Measurements from ENCODE around the gene KRTAP4-11. TPM values are rescaled to one million over a fixed set of nuclear protein-coding genes. Genes with fewer than 3 reads are reported as not detected.
"Not testable (repeated sequence)": the region's sequence is repeated elsewhere in the genome, so short reads cannot be mapped to it uniquely, and the experiment has no call there.

KRTAP4-11 gene
- not detected for total RNA-seq
- long read RNA-seq, result 0 reads

GRCh38 chr17:41117846-41118386 is at the start of gene KRTAP4-11:
KRTAP4-11 (minus strand) TSS chr17:41118373; CDS start chr17:41118315, 58 bp downstream.
- H3K4me3 ChIP-seq; intact Hi-C loops (cut with DNase I); DNase-seq; H3K4me1 ChIP-seq; H3K9me3 ChIP-seq; H3K27ac ChIP-seq; ATAC-seq; H3K27me3 ChIP-seq; H3K36me3 ChIP-seq: not testable (repeated sequence)
- 33% methylated on average over 4 of the region's 10 CpGs for WGBS (ENCODE audit: insufficient coverage, low coverage, low lambda C conversion rate, missing lambda C conversion rate)

- no peak for ATAC-seq
- Histone ChIP-seq H3K4me1 (no peaks in the 10 kb centered on the region), H3K27ac (no peak overlapping the region), H3K36me3 (no peaks in the 10 kb centered on the region), H3K9me3 (no peaks in the 10 kb centered on the region), H3K4me3 (no peak overlapping the region), H3K27me3 (no peaks in the 10 kb centered on the region)
- intact Hi-C loops (cut with DNase I), result no loop called here
- TF ChIP-seq CTCF (IDR thresholded peaks at IDR 0.05), result no peak
- no peak for TF ChIP-seq POLR2A (IDR thresholded peaks at IDR 0.05)
- WGBS (ENCODE audit: insufficient coverage, low coverage, low lambda C conversion rate, missing lambda C conversion rate), result 82% methylated on average over 4 of the region's 7 CpGs
- no peak for DNase-seq
These were observed 49.4 kb upstream of the KRTAP4-11 start for GRCh38 chr17:41167561-41167960.

- TF ChIP-seq POLR2A (IDR thresholded peaks at IDR 0.05) (no peak), CTCF (IDR thresholded peaks at IDR 0.05) (no peak)
- no peaks in the 10 kb centered on the region for H3K4me1 ChIP-seq
- ATAC-seq (no peak), DNase-seq (no peak)
- H3K4me3 ChIP-seq, result no peak overlapping the region
- H3K27me3 ChIP-seq, result no peaks in the 10 kb centered on the region
- no peaks in the 10 kb centered on the region for H3K9me3 ChIP-seq
- intact Hi-C loops (cut with DNase I), result no loop called here
- 53% methylated on average over 6 of the region's 7 CpGs for WGBS (ENCODE audit: insufficient coverage, low coverage, low lambda C conversion rate, missing lambda C conversion rate)
- no peaks in the 10 kb centered on the region for H3K36me3 ChIP-seq
- H3K27ac ChIP-seq, result no peak overlapping the region
These were observed 45.7 kb upstream of the KRTAP4-11 start for GRCh38 chr17:41163828-41164227.

GRCh38 chr17:41160648-41161047 is 42.5 kb upstream of the KRTAP4-11 start, which contains the start of gene KRTAP4-4:
KRTAP4-4 (minus strand) TSS chr17:41160748; CDS start chr17:41160691, 57 bp downstream.
- ATAC-seq (no peak), DNase-seq (no peak)
- no peak within 1 kb of the TSS for H3K27ac ChIP-seq
- no peaks in the 10 kb centered on the region for H3K9me3 ChIP-seq
- no peak within 1 kb of the TSS for H3K4me3 ChIP-seq
- H3K36me3 ChIP-seq, result no peaks in the 10 kb centered on the region
- TF ChIP-seq POLR2A (IDR thresholded peaks at IDR 0.05), result no peak
- no peak for TF ChIP-seq CTCF (IDR thresholded peaks at IDR 0.05)
- no peaks in the 10 kb centered on the region for H3K4me1 ChIP-seq
- H3K27me3 ChIP-seq, result no peaks in the 10 kb centered on the region
- WGBS (ENCODE audit: insufficient coverage, low coverage, low lambda C conversion rate, missing lambda C conversion rate), result no CpG with 5 or more reads among the region's 1 CpG
- intact Hi-C loops (cut with DNase I), result no loop called here

- H3K4me3 ChIP-seq; H3K4me1 ChIP-seq; ATAC-seq; DNase-seq; H3K9me3 ChIP-seq; H3K27ac ChIP-seq; intact Hi-C loops (cut with DNase I); H3K27me3 ChIP-seq; H3K36me3 ChIP-seq: not testable (repeated sequence)
- WGBS (ENCODE audit: insufficient coverage, low coverage, low lambda C conversion rate, missing lambda C conversion rate), result no CpG with 5 or more reads among the region's 3 CpGs
These were observed 42.0 kb upstream of the KRTAP4-11 start for GRCh38 chr17:41160190-41160589.
